ENCODE results near the gene TMPRSS6. TPM values are rescaled to one million over a fixed set of nuclear protein-coding genes. Genes with fewer than 3 reads are reported as not detected.

TMPRSS6 gene
- total RNA-seq, 1 experiment from 2014 or later = 0.39 TPM

- no peaks in the 10 kb centered on the region for H3K9me3 ChIP-seq (ENCODE audit: control insufficient read depth in 1 of 2, insufficient read depth in 1 of 2, low read depth in 1 of 2, low read length in 2 of 2)
- no peaks in the 10 kb centered on the region for H3K36me3 ChIP-seq (ENCODE audit: control insufficient read depth in 1 of 2, insufficient read depth in 2 of 2, low read length in 2 of 2)
- BruUV-seq (replicated peaks) = no TSS peak
- peaks cover 8% of the 10 kb centered on the region; the same call in 1 of the 2 replicates for H3K79me2 ChIP-seq (ENCODE audit: insufficient read depth, low read length)
- H3K9me2 ChIP-seq (ENCODE audit: insufficient read depth) = no peaks in the 10 kb centered on the region
- ChIA-PET CTCF (interaction anchor here (2.0 kb wide), 1 partner anchor 20 kb away, joined by 4 read pairs; no protein-coding TSS in a partner anchor), RAD21 (ENCODE audit: low non-redundant PET in 1 of 2, low total read pairs in 2 of 2, uncharacterized antibody in 2 of 2, unreplicated experiment in 2 of 2) (no interaction called here), POLR2A (interaction anchor here (1.3 to 1.6 kb wide), 2 partner anchors 9 to 489 kb away, joined by 3 to 6 read pairs; no protein-coding TSS in a partner anchor)
- H4K20me1 ChIP-seq (ENCODE audit: insufficient read depth) = no peaks in the 10 kb centered on the region
- peak overlapping the region; percentile 88 for H3K9ac ChIP-seq (ENCODE audit: low read length)
- H3K4me2 ChIP-seq (ENCODE audit: low read length) = peak overlapping the region; percentile 93
- no peak overlapping the region for H2AFZ ChIP-seq (ENCODE audit: low read depth, low read length, poor library complexity, severe bottlenecking)
- TF ChIP-seq JUND (IDR thresholded peaks at IDR 0.05) = no peak
- no peak for TF ChIP-seq SP1 (IDR thresholded peaks at IDR 0.05; ENCODE audit: low read depth)
- no peak for TF ChIP-seq YY1 (IDR thresholded peaks at IDR 0.05; ENCODE audit: extremely low read depth, insufficient replicate concordance, low read depth, low read length)
- TF ChIP-seq ZBTB33 (IDR thresholded peaks at IDR 0.05; ENCODE audit: extremely low read depth, insufficient replicate concordance, low read length) = no peak
- no peak for TF ChIP-seq FOSL1 (IDR thresholded peaks at IDR 0.05; ENCODE audit: low read depth)
- TF ChIP-seq ATF3 (IDR thresholded peaks at IDR 0.05) = no peak
- TF ChIP-seq TCF7L2 (IDR thresholded peaks at IDR 0.05; ENCODE audit: borderline replicate concordance, extremely low read depth, insufficient read depth, insufficient read length) = no peak
- TF ChIP-seq EZH2 (IDR thresholded peaks at IDR 0.05) = no peak
- no peak for TF ChIP-seq CEBPB (IDR thresholded peaks at IDR 0.05; ENCODE audit: low read depth)
- no peak for TF ChIP-seq ZNF274 (IDR thresholded peaks at IDR 0.05; ENCODE audit: low read depth, low read length)
- no peak for TF ChIP-seq POLR2AphosphoS5 (IDR thresholded peaks at IDR 0.05; ENCODE audit: low read depth, low read length)
- TF ChIP-seq SRF (IDR thresholded peaks at IDR 0.05; ENCODE audit: low read depth) = no peak
- H3K27me3 ChIP-seq (ENCODE audit: insufficient read depth, low read length) = no peaks in the 10 kb centered on the region
- H3K4me1 ChIP-seq (ENCODE audit: control insufficient read depth in 1 of 2, insufficient read depth in 2 of 2, low read length in 2 of 2) = peaks cover 14 to 28% of the 10 kb centered on the region in 2 experiments; a peak in 3 of 4 replicates
- H3K27ac ChIP-seq (ENCODE audit: low read depth, low read length) = peak overlapping the region; percentile 95
- peak overlapping the region; percentile 77 to 79 for H3K4me3 ChIP-seq (replicated peaks in 1 of 2; ENCODE audit: low read depth in 1 of 2, low read length in 2 of 2)
- DNase-seq (ENCODE audit: low read depth, low spot score) (no peak), ATAC-seq (no peak)
- intact Hi-C loops (cut with micrococcal nuclease) = no loop called here
These were observed 91.3 kb downstream of the TMPRSS6 start for GRCh38 chr22:37018086-37018814.

Measured in HCT116 (cell line).